Bronchial epithelial cell (primary cell): ENCODE data around the gene PPP1R7. TPM values are rescaled to one million over a fixed set of nuclear protein-coding genes. Genes with fewer than 3 reads are reported as not detected.

Source experiments
- DNase-seq: peaks from one replicate; pipeline ENCODE4 v3.0.0-alpha.2; 2010; ENCODE audit warnings: low read depth
- FAIRE-seq: peaks from 2 replicates; lab custom pipeline; 2011; peaks lifted over from hg19 to GRCh38; lab: Jason Lieb, UNC
- H3K27me3 ChIP-seq: 2 replicates; pipeline ENCODE4 v1.5.1; 2011; ENCODE audit warnings: low read length; ENCODE audit not compliant: control insufficient read depth, insufficient read depth
- H3K36me3 ChIP-seq: 2 replicates; pipeline ENCODE4 v1.5.1; 2011; ENCODE audit warnings: low read length; ENCODE audit not compliant: control insufficient read depth, insufficient read depth
- H3K4me3 ChIP-seq: 2 replicates; pipeline ENCODE4 v1.5.1; 2011; ENCODE audit warnings: mild to moderate bottlenecking, low read depth, low read length, control low read depth
- total RNA-seq: library from RNA; depleted of rRNA; stranded (reverse); fragments of >200 nt; gene quantifications from 2 replicates; pipeline ENCODE4 v1.2.1, GENCODE V29; 2014
- TF ChIP-seq, protein P1 (sequence below): IDR thresholded peaks from 2 replicates; pipeline ENCODE4 v1.5.1; 2011; ENCODE audit warnings: mild to moderate bottlenecking, moderate library complexity, low read length, control low read depth, inconsistent platforms; ENCODE audit not compliant: insufficient read depth, severe bottlenecking

PPP1R7 gene
- total RNA-seq, 1 donor from 2014 or later = 32.4 TPM

DNA sequence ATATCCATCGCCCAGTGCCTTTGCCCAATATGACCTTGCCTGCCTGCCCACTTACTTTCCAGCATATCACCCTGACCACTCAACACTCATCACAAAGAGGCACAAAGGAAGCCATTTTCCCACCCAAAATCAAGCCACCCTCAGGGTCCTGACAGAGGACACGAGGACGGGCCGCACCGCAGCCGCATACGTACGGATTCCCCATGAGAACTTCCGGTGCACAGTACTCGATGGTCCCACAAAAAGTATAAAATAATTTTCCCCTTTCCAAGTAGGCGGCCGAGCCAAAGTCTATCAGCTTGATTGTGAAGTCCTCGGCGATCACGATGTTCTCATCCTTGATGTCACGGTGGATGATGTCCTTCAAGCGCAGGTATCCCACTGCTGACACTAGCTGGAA lies 38.2 kb upstream of the PPP1R7 start:
- no peak for FAIRE-seq
- Histone ChIP-seq H3K36me3 (no peaks in the 10 kb centered on the region), H3K4me3 (no peak overlapping the region), H3K27me3 (no peaks in the 10 kb centered on the region)
- no peak for DNase-seq
- TF ChIP-seq, protein P1, sequence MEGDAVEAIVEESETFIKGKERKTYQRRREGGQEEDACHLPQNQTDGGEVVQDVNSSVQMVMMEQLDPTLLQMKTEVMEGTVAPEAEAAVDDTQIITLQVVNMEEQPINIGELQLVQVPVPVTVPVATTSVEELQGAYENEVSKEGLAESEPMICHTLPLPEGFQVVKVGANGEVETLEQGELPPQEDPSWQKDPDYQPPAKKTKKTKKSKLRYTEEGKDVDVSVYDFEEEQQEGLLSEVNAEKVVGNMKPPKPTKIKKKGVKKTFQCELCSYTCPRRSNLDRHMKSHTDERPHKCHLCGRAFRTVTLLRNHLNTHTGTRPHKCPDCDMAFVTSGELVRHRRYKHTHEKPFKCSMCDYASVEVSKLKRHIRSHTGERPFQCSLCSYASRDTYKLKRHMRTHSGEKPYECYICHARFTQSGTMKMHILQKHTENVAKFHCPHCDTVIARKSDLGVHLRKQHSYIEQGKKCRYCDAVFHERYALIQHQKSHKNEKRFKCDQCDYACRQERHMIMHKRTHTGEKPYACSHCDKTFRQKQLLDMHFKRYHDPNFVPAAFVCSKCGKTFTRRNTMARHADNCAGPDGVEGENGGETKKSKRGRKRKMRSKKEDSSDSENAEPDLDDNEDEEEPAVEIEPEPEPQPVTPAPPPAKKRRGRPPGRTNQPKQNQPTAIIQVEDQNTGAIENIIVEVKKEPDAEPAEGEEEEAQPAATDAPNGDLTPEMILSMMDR = no peak

DNA sequence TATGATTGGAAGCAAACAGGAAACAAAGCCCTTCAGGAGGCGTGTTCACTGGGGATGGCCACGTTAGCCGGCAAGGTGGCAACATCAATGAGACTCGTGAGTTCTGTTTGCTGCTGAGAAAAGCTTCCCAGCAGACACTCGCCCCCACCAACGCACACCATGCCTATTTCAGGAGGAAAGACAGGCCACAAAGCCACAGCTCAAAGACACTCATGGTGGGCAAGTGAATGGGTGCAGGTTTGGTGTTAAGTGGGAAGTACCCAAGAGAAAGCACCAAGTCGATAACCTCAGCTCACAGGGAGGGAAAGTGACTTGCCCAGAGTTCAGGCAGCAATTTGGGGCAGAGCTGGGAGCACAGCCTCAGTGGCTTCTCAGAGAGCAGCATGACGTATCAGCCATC lies 37.7 kb upstream of the PPP1R7 start:
- Histone ChIP-seq H3K36me3 (no peaks in the 10 kb centered on the region), H3K4me3 (no peak overlapping the region), H3K27me3 (no peaks in the 10 kb centered on the region)
- DNase-seq = no peak
- TF ChIP-seq, protein P1 = no peak
- FAIRE-seq = no peak

DNA sequence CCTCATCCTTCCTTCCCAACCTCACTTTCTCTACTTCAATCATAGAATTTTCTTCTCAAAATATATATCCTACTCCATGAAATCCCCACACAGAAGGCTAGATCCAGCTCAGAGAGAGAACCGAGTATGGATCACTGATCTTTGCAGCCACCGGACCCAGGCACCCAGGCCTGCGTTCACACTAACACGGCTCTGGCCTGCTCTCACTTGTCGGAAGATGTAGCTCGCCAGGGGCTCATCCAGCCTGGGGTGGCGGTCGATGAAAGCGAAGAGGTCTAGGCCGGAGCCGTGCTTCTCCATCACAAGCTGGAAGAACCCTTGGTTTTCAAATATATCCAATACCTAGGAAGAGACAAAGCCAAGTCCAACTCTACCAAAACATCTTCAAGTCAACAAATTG lies 35.4 kb upstream of the PPP1R7 start:
- H3K36me3 ChIP-seq = no peaks in the 10 kb centered on the region
- DNase-seq = no peak
- TF ChIP-seq, protein P1 = no peak
- no peak overlapping the region for H3K4me3 ChIP-seq
- no peaks in the 10 kb centered on the region for H3K27me3 ChIP-seq
- FAIRE-seq = no peak

DNA sequence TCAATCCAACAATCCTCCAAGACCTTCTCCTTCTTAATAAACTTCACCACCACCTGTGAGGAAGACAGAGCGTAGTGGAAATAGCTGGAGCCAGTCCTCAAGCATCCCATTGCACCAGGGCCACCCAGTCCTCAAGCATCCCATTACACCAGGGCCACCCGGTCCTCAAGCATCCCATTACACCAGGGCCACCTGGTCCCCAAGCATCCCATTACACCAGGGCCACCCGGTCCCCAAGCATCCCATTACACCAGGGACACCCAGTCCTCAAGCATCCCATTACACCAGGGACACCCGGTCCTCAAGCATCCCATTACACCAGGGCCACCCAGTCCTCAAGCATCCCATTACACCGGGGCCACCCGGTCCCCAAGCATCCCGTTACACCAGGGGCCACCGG lies 34.9 kb upstream of the PPP1R7 start:
- no peak for DNase-seq
- TF ChIP-seq, protein P1 = no peak
- peak; percentile 7 for FAIRE-seq
- Histone ChIP-seq H3K36me3 (no peaks in the 10 kb centered on the region), H3K27me3 (no peaks in the 10 kb centered on the region), H3K4me3 (no peak overlapping the region)

DNA sequence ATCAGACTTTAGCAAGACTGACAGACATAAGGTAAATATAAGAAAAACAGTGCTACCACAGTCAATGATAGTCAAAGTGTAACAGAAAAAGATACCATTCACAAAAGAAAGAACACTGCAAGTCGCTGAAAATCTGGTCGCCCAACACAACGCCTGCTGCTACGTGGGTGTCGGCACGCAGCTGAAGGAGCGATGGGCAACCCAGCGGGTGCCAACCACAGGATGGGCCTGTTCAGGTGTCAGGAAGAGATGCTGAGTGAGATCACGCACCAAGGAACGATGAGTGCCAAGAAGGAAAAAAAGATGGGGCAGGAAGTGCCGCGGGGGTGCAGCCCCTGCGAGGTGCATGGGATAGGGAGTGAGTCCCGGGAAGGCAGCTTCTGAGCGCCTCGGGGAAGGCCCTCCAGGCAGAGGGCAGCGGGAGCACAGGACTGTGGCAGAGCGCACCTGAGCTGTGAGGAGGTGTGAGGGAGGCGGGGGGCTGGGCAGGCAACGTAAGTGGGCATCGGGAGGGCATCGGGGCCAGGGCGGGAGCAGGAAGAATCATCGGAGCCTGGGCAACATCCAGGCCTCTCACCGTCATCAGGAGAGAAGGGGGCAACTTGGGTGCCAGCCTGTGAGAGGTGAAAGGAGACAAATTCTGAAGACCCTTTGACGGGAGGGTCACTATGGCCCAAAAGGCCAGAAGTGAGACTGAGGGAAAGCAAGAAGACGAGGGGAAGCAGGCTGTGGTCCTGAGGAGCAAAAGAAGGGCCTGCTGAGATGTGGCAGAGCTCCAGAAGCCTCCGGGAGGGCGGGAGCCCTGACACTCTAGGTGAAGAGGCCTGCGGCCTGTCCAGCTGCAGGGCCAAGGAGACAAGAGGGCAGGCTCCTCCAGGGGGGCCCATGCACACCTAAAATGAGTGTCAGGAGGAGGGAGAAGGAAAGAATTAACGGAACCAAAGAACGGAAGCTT lies 33.4 kb upstream of the PPP1R7 start:
- Histone ChIP-seq H3K4me3 (no peak overlapping the region), H3K27me3 (no peaks in the 10 kb centered on the region), H3K36me3 (no peaks in the 10 kb centered on the region)
- DNase-seq = no peak
- TF ChIP-seq, protein P1 = no peak
- no peak for FAIRE-seq
